HFF-Myc (cell line): ENCODE results near the gene GET4.
"Not testable (repeated sequence)": the region's sequence is repeated elsewhere in the genome, so short reads cannot be mapped to it uniquely, and the experiment has no call there.

ENCODE experiments used
- DNase-seq: peaks from one replicate; pipeline ENCODE4 v3.0.0-alpha.2; 2011; ENCODE audit warnings: low read depth; ENCODE audit errors: extremely low read depth
- H3K4me3 ChIP-seq: replicated peaks from 2 replicates; pipeline ENCODE4 v1.5.1; 2011; ENCODE audit warnings: low read depth, mild to moderate bottlenecking, control low read depth, low read length
- CTCF ChIP-seq: IDR thresholded peaks from 2 replicates; pipeline ENCODE4 v1.5.1; 2012; ENCODE audit warnings: mild to moderate bottlenecking, low read depth, low read length, control low read depth; ENCODE audit errors: missing control alignments

The GET4 gene

GRCh38 chr7:868189-868486, 8.2 kb upstream of the GET4 start:
- no peak for TF ChIP-seq CTCF

GRCh38 chr7:869348-869747, 7.0 kb upstream of the GET4 start:
- DNase-seq: no peak

More at GRCh38 chr7:868189-868486, 8.2 kb upstream of the GET4 start:
- peak; percentile 54 for DNase-seq
- H3K4me3 ChIP-seq: no peak overlapping the region

GRCh38 chr7:871900-872537, 4.3 kb upstream of the GET4 start:
- no peak overlapping the region for H3K4me3 ChIP-seq
- DNase-seq: no peak
- TF ChIP-seq CTCF: no peak

More at GRCh38 chr7:869348-869747, 7.0 kb upstream of the GET4 start:
- TF ChIP-seq CTCF: no peak
- no peak overlapping the region for H3K4me3 ChIP-seq

- not testable (repeated sequence) for DNase-seq, H3K4me3 ChIP-seq
Measured at GRCh38 chr7:872685-873084, 3.7 kb upstream of the GET4 start.

GRCh38 chr7:873367-874002, 2.9 kb upstream of the GET4 start:
- TF ChIP-seq CTCF: peak; percentile 91
- peak; percentile 63 for DNase-seq
- no peak overlapping the region for H3K4me3 ChIP-seq

GRCh38 chr7:874031-874749, 2.2 kb upstream of the GET4 start:
- H3K4me3 ChIP-seq: no peak overlapping the region
- TF ChIP-seq CTCF: no peak
- no peak for DNase-seq

GRCh38 chr7:875051-875450, 1.3 kb upstream of the GET4 start:
- no peak for TF ChIP-seq CTCF
- DNase-seq: no peak
- no peak overlapping the region for H3K4me3 ChIP-seq
